NCI-H526 treated with DMSO at 0.1 percent for 48 hours (cell line): ENCODE data around the gene IGF2R.
"Not testable (repeated sequence)": the region's sequence is repeated elsewhere in the genome, so short reads cannot be mapped to it uniquely, and the experiment has no call there.

ENCODE experiments used
- DNase-seq: peaks from one replicate; lab custom pipeline; 2025; lab: John Stamatoyannopoulos, UW

The IGF2R gene

DNA sequence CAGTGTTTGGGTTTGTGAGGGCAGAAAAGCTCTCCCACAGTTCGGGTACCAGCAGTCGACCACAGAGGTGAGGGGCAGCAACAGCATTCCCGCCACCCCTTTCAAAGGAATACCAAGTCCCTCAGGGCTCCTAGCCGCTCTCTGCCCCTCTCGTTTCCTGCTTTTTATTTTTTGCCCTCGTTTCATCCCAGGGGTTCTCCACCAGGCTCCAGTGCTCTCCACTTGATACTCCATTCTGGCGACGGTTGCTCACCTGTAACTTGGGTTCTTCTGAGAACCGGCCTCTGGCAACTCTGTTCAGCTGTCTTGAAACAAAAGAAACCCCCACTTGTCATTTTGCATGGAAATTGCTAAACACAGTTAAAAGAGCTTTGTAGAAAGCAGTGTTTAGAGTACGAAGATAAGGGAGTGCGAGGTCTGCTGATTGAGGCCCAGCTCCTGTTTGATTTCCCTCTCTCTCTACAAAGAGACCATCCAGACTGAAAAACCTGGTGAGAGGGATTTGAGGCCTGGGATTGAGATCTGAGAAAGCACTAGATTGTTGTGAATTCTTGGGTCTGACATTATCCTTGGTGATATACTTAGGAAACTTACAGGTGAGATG is 28.7 kb downstream of the IGF2R start:
- DNase-seq, result no peak

DNA sequence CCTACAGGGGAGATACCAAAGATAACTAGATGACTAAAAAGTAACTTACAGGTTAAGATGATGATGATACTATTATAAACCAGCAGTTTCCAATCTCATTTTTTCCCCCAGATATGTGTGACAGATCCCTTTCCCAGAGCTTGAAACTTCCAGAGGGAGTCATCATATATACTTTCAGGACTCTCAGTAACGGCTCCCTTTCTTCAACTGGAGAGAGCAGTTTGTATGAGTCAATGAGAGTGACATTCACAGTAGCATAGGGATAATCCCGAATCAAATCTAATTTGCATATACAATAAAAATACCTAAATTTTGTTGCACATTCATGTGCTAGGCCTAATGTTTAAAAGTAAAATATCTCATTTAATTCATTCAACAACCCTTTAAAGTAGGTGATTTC is 29.7 kb downstream of the IGF2R start:
- DNase-seq, result no peak

GRCh38 chr6:159999240-159999671 is 30.4 kb downstream of the IGF2R start:
- no peak for DNase-seq

DNA sequence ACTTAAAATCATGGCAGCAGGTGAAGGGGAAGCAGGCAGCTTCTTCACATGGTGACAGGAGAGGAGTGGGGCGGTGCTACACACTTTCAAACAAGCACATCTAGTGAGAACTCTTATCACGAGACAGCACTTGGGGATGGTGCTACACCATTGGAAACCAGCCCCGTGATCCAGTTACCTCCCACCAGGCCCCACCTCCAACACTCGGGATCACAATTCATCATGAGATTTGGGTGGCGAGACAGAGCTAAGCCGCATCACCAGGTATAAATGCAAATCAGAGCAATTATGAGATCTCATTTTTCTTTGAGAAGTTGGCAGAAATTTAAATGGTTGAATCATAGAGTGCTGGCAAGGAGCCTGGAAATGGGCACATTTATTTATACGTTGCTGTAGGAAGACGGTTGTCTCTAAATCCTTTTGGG is 31.4 kb downstream of the IGF2R start:
- DNase-seq, result no peak

GRCh38 chr6:160000893-160001427 is 32.1 kb downstream of the IGF2R start:
- not testable (repeated sequence) for DNase-seq

DNA sequence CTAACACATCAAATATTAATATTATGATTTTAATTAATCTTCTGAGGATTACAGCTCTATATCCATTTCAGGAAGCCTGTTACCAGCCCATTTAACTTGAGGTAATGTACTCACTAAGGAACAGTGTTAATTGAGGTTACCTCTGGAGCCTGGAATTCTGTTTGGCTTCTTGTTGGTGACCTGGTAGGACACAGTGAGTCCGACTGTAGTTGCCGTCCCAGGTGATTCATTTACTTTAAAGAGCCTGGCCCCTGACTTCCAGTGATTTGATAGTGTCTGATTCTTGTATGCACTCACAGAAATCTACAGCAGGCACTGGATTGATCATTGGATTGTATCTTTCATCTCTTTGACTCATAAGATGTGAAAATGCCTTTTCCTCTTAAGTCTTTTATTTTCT is 34.0 kb downstream of the IGF2R start:
- no peak for DNase-seq

DNA sequence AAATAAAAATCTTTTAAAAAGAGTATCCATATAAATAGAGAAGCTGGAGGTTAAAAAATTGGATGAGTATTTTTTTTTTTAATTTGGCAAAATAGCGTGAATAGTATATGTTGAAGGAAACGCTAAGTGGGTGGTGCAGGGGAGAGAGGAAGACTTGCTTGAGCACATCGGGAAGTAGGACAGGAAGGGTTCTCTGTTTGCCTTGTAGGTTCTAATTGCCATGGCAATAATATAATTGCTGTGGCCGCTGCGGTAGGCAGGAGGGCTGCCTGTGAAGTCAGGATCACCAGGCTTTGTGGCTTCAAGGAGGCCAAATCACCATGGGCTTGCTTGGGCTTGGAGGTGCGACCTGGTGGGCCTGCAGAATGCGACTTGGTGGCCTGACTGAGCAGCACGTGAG is 35.1 kb downstream of the IGF2R start:
- DNase-seq, result no peak

DNA sequence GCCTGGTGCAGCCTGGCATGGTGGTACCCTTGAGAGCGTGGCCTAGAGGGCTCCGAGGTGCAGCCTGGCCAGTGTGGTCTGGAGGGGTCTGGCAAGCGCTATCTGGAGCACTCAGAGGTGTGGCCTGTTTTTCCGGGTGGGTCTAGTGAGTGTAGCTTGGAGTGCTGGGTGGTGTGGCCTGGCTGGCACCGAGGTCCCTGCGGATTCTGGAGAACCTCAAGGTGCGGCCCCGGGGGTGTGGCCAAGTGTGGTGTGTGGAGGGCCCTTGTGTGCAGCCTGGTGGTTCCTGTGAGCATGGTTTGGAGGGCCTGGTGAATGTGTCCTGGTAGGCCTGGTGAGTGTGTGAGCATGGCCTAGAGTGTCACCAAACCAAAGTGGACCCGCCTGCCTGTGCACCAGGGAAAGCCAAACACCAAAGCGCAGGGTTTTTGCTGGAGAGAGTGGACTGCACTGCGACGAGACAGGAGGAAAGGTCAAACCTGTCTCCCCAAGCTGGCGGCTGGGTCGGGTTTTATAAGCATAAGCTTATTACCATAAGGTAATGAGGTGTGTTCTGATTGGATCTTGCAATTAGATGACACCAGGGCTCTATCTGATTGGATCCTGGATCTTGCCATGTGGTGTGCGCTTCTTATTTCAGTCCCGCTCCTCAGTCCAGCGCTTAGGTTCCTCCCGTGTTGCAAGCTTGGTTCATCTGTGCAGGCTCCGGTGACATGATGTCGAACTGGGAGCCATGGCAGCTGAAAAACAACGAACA is 35.7 kb downstream of the IGF2R start:
- no peak for DNase-seq

- no peak for DNase-seq
Measured at GRCh38 chr6:160005211-160005610, 36.3 kb downstream of the IGF2R start.

DNA sequence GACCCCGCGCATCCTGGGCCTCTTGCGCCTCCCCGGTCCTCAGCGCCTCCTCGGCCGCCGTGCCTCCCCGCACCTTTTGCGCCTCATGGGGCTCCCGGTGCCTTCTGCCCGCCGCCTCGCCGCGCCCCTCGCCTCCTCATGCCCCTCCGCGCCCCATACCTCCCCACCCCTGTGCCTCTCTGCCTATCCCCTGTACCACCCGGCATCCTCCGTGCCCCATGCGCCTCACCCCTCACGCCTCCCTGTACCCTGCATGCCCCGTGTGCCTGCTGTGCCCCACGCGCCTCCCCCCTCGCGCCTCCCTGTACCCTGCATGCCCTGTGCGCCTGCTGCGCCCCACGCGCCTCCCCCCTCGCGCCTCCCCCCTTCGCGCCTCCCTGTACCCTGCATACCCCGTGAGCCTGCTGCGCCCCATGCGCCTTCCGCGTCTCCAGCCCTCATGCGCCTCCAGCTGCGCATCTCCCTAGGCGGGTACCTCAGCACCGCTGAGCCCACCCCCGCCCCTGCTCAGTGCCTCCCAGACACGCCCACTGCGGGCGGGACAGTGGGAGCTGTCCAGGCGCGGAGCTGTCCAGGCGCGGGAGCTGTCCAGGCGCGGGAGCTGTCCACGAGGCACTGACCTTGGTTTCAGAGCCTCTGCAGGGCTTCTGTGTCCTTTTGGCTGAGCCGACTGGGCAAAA is 37.1 kb downstream of the IGF2R start:
- DNase-seq, result no peak

DNA sequence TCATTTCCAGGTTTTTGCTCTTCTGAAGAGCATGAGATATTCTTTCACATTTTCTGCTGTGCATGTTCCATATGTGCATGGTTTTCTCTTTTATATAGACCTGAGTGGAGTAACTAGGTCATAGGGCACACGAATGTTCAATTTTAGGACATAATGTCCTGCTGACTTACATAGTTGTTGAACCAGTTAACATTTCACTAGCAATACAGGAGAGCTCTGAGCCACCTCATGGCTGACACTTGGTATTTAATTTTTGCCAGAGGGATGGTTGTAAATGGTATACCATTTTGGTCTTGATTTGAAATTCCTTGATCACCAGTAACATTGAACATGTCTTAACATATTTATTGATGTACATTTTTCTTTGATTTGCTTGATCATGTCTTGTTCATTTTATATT is 38.3 kb downstream of the IGF2R start:
- DNase-seq, result no peak

DNA sequence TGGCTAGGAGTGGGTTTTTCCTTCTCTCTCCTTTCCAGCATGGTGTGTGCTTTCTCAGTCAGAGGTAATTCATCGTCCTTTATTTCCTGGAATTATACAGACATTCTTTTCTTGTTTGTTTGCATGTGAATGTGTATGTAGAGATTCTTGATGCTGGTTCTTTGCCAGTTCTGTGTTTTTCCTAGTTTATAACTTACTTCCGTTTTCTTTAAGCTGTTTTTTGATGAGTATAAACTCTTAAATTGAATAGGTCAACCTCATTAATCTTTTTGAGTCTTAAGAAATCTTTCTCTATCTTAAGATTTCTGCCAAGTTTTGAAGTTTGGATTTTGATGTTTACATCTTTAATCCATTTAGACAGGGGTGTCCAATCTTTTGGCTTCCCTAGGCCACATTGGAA is 38.7 kb downstream of the IGF2R start:
- no peak for DNase-seq

- no peak for DNase-seq
Measured at GRCh38 chr6:160010067-160010466, 41.2 kb downstream of the IGF2R start.

- no peak for DNase-seq
Measured at GRCh38 chr6:160013987-160014868, 45.3 kb downstream of the IGF2R start.

GRCh38 chr6:160014869-160015182 is 45.9 kb downstream of the IGF2R start:
- no peak for DNase-seq

DNA sequence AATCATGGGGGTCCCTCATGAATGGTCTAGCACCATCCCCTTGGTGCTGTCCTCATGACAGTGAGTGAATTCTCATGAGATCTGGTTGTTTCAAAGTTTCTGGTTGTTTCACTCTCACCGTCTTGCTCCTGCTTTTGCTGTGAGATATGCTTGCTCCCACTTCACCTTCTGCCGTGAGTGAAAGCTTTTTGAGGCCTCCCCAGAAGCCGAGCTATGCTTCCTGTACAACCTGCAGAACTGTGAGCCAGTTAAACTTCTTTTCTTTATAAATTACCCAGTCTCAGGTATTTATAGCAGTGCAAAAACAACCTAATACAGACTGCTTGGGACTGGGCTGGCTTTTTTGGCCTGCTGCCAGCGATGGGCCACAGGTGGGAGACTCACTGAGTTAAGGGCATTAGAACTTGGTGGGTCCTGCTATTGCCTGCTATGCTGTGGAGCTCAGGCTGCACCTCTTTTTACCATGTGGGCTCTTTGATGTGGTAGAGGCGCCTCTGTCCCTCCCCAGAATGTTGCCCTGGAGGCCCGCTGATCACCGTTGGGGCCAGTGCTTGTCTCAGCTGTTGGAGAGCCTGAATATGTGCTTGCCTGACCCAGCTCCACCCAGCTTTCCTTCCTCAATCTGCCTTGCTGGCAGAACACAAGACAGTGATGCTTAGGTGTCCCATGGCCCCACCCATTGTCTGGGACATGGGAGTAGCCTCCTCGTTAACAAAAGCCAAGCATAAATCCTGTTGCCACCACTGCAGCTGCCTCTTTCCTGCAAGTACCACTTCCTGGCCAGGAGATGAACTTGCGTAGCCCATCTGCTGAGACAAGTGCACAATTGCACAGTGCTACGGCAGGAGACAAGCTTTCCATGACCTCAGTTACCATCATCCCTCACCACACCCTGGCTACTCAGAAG is 47.1 kb downstream of the IGF2R start:
- no peak for DNase-seq

GRCh38 chr6:160022101-160022500 is 53.2 kb downstream of the IGF2R start:
- no peak for DNase-seq

GRCh38 chr6:160022793-160023192 is 53.9 kb downstream of the IGF2R start:
- no peak for DNase-seq

GRCh38 chr6:160024152-160024551 is 55.3 kb downstream of the IGF2R start:
- DNase-seq, result no peak

DNA sequence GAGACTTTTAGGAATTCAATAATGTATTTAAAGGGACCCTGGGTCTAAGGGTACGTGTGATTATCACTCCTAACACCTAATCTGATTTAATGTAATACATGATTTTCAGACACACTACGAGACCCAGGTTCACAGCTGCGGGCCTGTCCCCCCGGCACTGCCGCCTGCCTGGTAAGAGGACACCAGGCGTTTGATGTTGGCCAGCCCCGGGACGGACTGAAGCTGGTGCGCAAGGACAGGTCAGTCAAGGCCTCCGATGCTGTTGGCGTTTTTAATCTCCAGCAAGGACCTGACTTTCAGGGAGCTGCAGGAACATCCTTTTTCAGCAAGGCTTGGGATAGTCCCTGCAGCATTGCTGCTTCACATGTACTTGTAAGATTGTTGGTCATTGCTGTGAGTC is 58.2 kb downstream of the IGF2R start:
- DNase-seq, result no peak

GRCh38 chr6:160027931-160028330 is 59.0 kb downstream of the IGF2R start:
- no peak for DNase-seq
